Fibroblast of skin of scalp (primary cell): ENCODE measurements around the gene KCNG2.
A peak's percentile ranks its signal among the peaks of the same experiment; 100 is the strongest.
"Not testable (repeated sequence)": the region's sequence is repeated elsewhere in the genome, so short reads cannot be mapped to it uniquely, and the experiment has no call there.

Experiments
- DNase-seq: peaks from one replicate; pipeline ENCODE4 v3.0.0-alpha.2; 2013

KCNG2 gene

DNA sequence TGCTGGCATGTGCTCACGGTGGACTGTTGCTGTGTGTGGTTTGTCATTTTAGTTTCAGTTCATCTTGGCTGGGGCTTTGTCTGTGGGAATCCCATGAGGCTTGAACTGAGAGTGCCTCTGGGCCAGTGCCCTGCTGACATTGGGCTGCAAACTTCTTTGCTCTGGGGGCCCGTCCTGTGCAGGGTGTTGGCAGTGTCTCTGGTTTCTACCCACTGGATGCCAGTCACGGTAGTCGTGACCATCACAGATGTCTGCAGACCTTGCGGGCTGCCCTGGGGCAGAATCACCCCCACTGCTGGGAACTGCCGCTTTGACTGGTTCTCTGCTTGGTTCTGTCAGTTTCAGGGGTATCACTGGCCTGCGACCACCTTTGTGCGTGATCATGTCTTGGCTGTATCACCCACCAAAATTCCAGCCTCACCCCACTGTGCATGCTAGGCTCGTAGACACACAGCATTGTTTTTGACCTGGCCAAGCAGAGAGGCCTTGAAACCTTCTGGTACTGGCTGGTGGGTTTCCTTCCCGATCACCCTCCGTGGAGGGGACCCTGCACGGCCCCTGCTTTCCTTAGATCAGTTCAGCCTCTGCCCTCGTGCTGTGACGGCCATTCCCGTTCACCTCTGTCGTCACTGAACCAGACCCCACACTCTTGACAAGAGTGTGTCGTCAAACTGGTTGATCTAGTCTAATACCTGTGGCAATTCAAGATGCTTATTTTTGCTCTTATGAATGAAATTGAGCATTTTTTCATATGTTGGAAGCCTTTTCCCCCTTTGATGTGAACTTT, 57.6 kb downstream of the KCNG2 start:
- no peak for DNase-seq

DNA sequence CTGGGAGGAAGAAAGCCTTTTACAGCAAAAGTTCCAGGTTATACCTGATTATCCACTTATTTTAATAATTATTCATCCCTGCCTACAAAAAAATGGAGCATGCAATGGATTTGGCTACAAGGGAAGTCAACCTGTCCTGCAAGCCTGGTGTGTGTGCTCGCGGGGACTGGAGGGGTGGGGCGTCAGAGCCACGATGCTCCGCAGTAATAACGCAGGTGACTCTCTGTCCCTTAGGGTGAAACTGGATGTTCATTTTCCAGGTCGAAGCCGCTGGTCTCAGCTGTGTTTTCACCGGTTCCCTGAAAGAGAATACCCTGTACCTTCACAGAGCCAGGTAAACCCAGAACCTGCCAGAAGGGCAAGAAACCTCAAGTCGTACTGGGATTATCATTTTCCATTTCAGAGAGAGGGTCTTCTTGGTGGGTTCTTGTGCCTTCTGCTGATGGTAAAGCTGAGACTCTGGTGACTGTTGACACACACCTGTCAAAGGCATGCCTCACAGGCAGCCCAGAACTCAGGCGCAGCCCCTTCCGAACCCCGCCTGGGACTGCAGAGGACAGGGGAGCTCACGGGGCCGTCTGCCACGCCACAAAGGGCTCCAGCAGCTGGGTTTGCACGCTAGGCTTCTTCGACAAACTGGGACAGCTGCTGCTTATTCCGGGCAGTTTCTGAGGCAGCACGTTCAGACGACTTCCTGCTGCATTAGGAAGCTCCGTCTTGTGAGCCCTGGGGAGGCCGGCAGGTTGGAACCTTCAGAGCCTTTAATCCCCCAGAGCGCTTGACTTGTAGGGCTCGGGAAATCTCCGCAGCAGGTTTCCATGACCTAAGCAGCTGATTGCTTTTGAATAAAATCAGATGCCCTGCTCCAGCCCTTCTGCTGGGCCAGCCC, 58.6 kb downstream of the KCNG2 start:
- DNase-seq: peak; percentile 10

DNA sequence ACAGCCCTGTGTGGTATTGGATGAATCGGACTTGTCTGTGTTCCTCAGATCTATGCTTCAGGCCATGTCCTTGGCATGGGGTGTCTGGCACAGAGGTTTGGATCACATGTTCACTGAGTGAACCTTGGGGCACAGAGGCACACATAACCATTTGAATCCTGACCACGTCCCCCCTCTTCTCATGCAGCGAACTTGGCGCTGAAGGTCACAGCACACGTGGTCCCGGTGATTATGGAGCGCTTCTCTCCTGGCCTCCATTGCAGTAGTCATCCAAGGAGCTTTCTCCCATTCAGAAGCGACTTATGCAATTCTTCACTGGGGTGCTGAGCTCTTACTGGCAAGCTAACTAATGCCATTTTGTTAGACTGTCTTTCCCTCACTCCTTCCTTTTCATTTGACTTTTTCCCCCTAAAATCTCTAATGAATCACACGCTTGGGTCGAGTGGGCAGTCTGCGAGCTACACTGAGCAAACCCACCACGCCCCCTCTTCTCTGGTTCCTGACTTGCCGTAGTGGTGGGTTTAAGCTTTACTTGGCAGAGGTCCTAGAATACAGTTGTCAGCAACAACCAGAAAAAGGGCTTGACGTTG, 59.4 kb downstream of the KCNG2 start:
- peak; percentile 37 for DNase-seq

DNA sequence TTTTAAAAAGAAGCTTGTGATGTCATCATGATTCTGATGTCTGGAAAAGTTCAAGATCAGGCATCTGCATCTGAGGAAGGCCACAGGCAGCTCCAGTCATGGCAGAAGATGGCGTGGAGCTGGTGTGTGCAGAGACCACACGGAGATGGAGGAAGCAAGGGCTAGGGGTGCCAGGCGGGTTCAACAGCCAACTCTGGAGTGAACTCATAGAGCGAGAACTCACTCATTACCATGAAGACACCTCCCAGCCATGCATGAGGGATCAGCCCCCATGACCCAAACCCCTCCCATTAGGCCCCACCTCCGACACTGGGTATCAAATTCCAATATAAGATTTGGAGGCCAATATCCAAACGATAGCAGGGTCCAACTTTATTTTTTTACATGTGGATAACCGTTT, 61.6 kb downstream of the KCNG2 start:
- DNase-seq: no peak

DNA sequence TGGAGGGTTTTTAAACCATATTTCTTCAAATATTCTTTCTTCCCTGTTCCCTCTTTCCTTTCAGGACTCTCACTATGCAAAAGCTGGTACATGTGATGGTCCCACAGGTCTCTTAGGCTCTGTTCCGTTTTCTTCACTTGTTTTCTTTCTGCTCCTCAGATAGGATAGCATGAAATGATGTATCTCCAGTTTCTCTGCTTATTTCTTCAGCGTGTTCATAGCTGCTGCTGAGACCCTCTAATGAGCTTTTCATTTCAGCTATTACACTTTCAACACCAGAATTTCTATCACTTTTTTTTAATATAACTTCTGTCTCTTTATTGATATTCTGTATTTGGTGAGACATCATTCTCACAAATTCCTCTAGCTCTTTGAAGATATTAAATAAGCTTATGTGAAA, 63.9 kb downstream of the KCNG2 start:
- DNase-seq: no peak

DNA sequence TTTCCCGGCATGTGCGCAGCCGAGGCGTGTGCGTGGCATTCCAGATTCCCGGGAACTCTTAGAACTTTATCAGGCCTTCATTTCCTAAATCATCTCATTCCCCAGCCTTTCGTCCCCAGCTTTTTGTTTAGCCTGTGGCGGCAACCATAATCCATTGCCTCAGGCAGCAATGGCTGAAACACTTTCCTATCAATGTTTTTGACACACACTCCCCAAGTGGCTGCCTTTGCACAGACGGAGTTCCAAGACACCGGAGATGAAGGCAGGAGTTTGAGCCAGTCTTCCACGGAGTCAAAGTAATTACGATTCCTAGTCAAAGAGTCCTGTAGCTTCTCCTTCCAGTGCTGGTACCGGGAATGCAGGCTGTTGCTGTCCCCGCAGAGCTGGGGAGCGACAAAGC, 64.8 kb downstream of the KCNG2 start:
- no peak for DNase-seq

DNA sequence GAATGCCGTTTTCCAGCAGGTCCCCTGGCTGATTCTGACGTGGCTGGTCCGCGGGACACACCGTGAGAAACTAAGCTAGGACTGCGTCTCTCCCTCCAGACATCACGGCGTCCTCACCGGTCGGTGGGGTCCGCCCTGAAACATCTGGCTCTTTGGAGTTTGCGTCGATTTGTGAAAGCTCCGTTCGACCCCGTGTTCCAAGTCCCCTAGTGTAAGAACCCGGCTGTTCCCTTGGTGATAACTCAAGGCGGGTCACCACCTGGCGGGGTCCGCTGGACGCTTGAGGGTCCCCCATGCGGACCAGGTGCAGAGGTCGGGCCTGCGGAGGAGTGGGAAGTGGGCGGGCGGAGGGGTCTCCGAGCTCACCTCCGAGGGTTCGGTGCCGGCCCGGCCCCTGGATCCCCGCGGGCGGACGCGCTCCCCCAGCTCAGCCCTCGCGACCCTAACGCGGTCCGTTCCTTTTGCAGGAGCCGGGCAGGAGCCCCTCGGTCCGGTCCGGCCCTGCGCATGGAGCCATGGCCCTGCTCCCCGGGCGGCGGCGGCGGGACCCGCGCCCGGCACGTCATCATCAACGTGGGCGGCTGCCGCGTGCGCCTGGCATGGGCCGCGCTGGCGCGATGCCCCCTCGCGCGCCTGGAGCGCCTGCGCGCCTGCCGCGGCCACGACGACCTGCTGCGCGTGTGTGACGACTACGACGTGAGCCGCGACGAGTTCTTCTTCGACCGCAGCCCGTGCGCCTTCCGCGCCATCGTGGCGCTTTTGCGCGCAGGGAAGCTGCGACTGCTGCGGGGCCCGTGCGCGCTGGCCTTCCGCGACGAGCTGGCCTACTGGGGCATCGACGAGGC, 65.6 kb downstream of the KCNG2 start:
- DNase-seq: no peak

DNA sequence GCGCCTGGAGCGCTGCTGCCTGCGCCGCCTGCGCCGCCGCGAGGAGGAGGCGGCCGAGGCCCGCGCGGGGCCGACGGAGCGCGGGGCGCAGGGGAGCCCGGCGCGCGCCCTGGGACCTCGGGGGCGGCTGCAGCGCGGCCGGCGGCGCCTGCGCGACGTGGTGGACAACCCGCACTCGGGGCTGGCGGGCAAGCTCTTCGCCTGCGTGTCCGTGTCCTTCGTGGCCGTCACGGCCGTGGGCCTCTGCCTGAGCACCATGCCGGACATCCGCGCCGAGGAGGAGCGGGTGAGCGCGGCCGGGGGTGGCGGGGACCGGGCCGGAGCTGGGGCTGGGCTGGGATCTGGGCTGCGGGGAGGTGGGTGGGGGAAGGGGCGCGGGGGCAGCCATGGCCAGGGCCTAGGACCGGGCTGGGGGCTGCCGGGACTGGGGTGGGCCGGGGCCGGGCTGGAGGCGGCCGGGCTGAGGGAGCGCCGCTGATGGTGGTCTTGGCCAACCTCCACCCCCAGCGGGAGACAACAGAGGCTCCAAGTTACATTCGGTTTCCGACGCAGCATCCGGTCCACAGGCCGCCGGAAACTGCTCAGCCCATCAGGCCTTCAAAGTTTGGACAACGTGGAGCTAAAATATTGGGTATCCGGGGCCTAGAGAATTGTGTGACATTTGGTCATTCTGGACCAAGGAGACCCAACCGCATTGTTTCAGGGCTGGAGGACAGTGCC, 66.4 kb downstream of the KCNG2 start:
- DNase-seq: no peak

DNA sequence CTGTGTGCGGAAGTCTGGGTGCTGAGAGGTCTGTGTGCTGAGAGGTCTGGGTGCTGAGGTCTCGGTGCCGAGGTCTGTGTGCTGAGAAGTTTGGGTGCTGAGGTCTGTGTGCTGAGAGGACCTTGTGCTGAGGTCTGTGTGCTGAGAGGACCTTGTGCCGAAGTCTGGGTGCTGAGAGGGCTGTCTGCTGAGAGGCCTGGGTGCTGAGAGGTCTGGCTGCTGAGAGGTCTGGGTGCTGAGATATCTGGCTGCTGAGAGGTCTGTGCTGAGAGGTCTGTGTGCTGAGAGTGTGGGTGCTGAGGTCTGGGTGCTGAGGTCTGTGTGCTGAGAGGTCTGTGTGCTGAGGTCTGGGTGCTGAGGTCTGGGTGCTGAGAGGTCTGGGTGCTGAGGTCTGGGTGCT, 67.2 kb downstream of the KCNG2 start:
- not testable (repeated sequence) for DNase-seq

DNA sequence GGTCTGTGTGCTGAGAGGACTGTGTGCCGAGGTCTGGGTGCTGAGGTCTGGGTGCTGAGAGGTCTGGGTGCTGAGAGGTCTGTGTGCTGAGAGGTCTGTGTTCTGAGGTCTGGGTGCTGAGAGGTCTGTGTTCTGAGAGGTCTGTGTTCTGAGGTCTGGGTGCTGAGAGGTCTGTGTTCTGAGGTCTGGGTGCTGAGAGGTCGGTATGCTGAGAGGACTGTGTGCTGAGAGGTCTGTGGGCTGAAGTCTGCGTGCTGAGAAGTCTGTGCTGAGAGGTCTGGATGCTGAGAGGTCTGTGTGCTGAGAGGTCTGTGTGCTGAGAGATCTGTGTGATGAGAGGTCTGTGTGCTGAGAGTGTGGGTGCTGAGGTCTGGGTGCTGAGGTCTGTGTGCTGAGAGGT, 68.2 kb downstream of the KCNG2 start:
- DNase-seq: not testable (repeated sequence)

DNA sequence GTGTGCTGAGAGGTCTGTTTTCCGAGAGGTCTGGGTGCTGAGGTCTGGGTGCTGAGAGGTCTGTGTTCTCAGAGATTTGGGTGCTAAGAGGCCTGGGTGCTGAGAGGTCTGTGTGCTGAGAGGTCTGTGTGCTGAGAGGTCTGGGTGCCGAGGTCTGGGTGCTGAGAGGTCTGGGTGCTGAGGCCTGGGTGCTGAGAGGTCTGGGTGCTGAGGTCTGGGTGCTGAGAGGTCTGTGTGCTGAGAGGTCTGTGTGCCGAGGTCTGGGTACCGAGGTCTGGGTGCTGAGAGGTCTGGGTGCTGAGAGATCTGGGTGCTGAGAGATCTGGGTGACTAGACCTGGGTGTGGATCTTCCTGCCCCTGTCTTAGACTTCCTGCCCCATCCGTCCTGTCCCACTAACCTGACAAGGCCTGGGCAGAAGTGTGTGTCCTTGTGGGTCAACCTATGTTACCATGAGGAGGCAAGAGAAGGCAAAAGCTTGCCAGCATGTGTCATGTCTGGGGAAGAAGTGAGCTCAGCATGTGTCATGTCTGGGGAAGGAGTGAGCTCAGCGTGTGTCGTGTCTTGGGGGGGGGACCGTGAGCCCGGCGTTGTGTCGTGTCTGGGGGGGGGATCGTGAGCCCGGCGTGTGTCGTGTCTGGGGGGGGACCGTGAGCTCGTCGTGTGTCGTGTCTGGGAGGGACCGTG, 69.3 kb downstream of the KCNG2 start:
- DNase-seq: peak; percentile 2

DNA sequence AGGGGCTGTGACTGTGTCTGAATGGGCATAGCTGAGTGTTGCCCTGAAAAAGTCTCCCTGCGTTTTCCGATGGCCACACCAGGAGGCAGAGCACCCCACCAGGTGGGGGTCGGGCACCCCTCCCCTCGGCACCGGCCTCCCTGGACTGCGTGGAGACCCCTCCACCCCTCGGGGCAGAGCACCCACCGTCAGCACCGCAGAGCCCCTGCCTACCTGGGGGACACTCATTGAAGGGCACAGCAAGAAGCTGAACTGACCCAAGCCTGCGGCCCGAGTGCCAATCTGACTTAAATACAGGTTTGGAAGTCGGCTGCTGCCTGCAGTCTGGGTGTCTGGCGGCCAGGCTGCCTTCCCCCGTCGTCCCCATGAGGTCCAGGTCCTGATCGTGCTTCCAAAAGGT, 69.9 kb downstream of the KCNG2 start:
- DNase-seq: no peak

DNA sequence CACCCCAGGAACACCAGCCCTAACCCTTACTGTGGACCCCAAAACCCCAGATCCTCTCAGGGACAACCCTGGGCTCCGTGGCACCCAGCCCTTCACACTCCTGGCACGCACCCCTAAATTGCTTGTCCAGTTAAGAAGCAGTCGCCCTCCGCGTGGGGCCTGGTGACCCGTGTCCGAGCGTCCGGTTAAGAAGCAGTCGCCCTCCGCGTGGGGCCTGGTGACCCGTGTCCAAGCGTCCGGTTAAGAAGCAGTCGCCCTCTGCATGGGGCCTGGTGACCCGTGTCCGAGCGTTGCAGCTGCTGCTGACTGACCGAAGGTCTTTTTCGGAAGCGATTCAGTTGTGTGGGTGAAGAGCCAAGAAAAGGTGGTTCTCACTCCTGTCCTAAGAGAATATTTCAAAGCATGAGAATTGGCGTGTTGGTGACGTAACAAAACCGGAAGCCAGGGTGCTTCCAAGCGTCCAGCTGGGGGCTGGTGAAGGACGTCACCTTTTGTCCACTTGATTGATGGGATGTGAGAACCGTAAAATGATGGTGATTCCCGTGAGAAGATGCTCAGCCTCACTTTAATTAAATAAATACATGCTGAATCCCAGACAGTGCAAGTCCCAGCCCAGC, 70.5 kb downstream of the KCNG2 start:
- DNase-seq: no peak

DNA sequence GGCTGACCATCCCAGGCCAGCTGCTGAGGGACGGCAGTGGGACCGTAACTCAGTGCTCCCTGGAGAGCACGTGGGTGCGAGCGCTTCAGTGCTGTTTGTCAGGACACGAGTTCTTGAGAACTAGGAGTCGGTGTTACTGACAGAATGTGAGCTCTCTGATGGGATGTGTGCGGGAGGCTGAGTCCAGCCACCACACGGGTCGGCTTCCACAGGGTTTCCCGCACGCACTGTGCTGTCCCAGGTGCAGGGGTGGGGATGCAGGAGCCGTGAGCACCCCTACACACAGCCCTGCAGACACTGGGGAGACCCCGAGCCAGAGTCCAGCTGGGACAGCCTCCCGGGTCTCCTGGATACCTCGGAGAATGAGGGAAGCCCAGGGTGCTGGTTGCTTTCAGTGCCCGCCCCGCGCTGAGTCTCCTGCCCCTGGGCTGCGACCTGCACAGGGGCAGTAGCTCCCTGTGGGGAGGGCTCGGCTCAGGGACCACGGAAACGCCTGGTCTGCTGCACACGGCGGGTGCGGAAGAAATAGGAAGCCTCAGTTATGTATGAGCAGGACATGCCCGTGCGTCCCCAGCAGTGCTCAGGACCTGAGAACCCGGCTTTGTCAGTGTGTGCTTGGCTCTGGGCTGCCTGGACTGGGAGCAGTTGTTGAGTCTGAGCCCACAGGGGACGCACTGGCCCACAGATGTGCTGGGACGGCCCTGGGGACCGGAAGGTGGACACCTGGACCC, 71.2 kb downstream of the KCNG2 start:
- no peak for DNase-seq

DNA sequence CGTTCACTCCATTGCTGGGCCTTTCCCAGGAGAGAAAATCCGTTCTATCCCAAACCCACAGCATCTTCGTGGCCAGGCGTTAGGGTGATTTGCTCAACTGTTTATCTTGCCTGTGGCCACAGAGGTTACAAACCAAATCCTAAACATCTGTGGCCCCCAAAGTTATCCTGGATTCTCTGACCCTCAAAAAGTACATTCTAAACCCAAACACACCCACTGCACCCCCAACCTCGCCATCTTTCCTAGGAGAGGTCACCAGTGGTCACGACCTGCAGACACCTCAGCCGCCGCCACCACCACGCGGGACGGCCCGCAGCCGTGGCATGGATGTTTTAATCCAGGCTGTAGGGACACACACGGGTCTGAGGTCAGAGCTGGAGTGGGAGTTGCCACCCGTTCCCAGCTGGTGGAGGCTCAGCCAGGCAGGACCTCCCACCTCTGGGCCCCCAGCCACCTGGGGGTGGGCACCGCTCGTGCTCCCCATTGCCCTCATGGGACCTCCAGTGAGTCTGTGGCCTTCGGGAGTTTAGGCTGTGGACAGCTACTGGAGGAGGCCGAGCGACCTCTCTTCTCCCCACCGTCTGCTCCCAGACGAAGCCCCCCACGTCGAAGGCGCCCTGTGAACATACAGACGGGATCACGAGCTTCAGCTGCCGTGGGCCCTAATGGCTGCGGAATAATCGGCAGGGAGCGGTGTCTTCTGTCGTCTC, 72.0 kb downstream of the KCNG2 start:
- DNase-seq: no peak

DNA sequence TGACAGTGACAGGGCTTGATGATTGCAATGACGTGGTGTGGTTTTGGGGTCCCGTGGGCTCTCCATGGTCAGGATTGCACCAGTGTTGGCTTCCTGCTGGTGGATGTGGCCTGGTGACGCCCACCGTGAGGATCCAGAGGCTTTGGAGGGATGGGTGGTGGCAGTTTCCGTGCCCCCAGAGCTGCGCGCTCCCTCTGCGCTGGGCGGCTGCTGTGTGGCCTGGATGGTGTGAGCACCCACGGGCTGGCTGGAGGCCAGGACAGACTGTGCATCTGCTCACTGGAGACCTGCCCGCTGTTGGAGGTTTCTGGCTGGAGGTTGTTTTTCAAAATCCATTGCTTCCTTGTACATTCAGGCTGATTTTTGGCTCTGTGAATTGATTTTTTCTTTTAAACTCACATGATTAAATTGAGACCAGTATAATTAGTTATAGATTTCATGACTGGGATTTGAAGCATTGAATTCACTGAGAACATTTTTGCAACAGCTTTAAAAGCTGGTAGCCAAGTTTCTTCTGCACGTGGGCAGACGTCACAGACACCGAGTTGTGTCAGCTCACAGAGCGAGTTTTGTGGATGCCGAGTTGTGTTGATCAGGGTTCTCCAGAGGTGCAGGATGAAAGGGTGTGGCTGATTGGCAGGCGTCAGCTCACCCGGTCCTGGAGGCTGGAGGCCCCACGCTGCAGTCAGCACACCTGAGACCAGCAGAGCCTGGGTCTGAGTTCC, 72.7 kb downstream of the KCNG2 start:
- DNase-seq: no peak

DNA sequence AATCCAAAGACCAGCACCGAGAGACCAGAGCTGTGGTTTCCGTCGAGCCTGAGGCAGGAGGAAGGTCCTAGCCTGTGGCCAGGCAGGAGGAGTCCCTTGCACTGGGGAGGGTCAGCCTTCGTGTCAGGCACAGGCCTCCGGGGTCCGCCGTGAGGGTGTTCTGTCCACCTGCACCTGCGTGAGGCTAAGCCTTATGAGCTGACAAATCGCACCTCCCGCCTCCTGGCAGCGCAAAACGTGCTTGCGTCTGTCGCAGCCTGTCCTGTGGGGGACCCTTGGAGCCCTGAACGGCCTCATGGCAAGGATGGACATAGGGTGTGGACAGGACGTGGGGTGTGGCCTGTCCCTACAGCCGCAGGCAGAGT, 73.3 kb downstream of the KCNG2 start:
- DNase-seq: no peak

DNA sequence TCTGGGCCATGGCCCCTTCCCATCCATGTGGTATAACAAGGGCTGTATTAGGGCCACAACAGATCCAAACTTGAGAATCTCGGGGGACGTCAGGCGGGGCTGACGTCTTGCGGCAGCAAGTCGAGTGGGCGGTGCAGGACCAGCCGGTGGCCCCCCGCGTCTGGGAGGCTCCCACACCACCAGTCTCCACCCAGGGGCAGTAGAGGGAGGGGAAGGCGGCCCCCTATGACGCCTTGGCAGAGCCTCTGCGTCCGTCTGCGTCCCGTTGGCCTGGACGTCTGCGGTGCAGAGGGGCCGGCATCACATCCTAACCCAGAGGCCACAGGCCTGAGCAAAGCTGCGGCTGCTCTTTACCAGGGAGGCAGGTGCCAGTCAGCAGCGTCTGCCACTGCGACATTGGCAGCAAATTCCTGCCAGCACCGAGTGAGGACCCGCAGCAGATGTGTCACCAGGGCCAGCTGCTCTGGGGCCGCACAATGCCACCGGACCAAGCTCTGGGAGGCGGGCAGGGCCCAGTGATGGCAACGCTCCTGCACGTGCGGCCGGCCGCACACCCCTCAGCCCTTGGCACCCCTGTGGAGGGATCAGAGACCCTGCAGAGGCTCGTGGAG, 73.8 kb downstream of the KCNG2 start:
- no peak for DNase-seq
